AG08396 (cell line): ENCODE measurements around the gene FANCC.
"Not testable (repeated sequence)": the region's sequence is repeated elsewhere in the genome, so short reads cannot be mapped to it uniquely, and the experiment has no call there.

ENCODE experiments used
- DNase-seq: peaks from one replicate; pipeline ENCODE4 v3.0.0; 2012; ENCODE audit warnings: low spot score, mixed read lengths

The FANCC gene

DNA sequence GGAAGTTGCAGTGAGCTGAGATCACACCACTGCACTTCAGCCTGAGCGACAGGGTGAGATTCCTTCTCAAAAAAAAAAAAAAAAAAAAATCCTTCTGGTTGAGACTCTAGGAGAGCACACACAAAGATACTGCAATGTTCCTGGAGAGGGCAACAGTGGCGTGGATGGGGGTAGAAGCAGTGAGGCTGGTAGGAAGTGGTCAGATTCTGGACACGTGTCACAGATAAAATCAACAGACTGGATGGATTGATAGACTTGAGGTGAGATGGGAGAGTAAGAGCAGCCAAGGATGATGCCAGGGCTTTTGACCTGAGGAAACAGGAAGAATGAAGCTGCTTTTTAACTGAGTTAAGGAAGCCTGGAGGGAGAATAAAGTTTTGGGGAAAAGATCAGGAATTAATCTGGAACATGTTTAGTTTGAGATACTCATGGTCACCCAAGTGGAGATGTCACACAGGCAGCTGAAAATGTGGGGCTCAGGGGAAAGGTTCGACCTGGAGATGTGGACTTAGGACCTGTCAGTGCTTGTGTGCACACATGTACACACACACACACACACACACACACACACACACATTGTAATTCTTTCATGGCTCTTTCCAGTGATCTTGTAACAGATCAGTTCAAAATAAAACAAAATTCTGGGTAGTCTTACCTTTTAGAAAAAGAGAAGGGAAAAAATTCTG lies 88.1 kb downstream of the FANCC start:
- no peak for DNase-seq

GRCh38 chr9:95226921-95227320 lies 90.6 kb downstream of the FANCC start:
- DNase-seq: no peak

- no peak for DNase-seq
Measured at GRCh38 chr9:95225726-95226106, 91.8 kb downstream of the FANCC start.

- DNase-seq: no peak
Measured at GRCh38 chr9:95225076-95225725, 92.3 kb downstream of the FANCC start.

GRCh38 chr9:95224376-95225019 lies 93.0 kb downstream of the FANCC start:
- no peak for DNase-seq

- DNase-seq: not testable (repeated sequence)
Measured at GRCh38 chr9:95220352-95220751, 97.2 kb downstream of the FANCC start.

GRCh38 chr9:95218773-95219172 lies 98.7 kb downstream of the FANCC start:
- DNase-seq: no peak

GRCh38 chr9:95217936-95218335 lies 99.6 kb downstream of the FANCC start:
- DNase-seq: no peak

DNA sequence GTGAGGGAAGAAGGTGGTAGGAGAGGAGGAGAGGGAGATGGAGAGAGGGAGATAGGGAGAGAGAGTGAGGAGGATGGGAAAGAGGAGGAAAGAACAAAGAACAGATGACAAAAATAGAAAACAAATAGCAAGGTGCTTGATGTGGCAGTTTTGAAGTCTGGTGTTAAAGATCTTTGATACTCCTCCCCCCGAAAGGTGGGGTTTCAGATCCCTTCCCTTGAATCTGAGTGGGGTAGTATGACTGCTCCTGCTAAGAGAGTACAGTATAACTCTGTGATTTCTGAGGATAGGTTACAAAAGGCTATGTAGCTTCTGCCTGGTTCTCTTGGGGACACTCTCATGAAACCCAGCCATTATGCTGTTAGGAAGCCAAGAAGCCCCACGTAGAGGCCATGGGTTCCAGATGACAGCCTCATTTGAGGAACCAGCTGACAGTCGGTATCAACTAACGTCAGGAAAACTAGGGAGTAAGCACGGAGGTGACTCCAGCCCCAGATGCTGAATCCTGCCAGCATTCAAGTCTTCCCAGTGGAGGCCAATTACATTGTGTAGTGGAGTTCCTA lies 102.1 kb downstream of the FANCC start:
- no peak for DNase-seq

- DNase-seq: no peak
Measured at GRCh38 chr9:95213117-95213516, 104.4 kb downstream of the FANCC start.

DNA sequence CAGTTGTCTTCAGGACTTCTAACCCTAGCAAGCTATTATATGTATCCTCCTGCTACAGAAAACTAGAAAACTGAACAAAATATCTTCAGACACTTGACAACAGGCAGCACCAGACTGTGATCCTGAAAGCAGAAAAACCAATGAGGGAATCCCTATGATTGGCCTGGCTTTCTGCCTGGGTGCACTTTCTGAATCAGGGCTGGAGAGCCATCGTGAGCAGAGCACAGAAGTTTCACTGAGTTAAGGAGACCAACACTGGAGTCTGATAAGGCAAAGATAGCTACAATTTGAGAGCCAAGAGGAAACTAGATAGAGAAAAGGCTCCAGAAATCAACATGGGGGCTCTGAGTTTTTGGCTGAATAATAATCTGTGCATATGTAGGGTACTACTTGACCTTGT lies 106.5 kb downstream of the FANCC start:
- no peak for DNase-seq

- no peak for DNase-seq
Measured at GRCh38 chr9:95207403-95207802, 110.1 kb downstream of the FANCC start.

GRCh38 chr9:95206143-95206542 lies 111.4 kb downstream of the FANCC start:
- peak; percentile 54 for DNase-seq

DNA sequence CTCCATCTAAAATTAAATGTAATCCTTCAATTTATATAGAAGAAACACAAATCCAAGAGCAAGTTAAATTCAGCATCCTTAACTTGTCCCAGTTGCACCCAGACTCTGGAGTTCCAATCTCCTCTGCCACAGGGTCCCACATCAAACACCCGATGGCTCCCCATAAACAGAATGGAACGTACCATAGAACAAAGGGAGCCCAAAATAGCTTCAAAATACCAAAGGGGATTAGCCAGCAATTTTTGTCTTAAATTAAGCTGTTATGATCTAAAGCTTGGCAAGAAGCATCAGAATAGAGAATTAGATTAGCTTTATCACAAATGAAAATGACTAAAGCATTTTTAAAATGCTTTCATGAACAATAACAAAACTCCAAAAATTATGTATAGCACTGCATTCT lies 112.8 kb downstream of the FANCC start:
- DNase-seq: no peak

GRCh38 chr9:95204310-95204709 lies 113.2 kb downstream of the FANCC start:
- DNase-seq: no peak

- DNase-seq: not testable (repeated sequence)
Measured at GRCh38 chr9:95203019-95203418, 114.5 kb downstream of the FANCC start.

- no peak for DNase-seq
Measured at GRCh38 chr9:95202076-95202681, 115.3 kb downstream of the FANCC start.

GRCh38 chr9:95201206-95201605 lies 116.3 kb downstream of the FANCC start:
- no peak for DNase-seq

- DNase-seq: peak; percentile 42
Measured at GRCh38 chr9:95197692-95198271, 119.7 kb downstream of the FANCC start.

GRCh38 chr9:95193480-95193879 lies 124.0 kb downstream of the FANCC start:
- DNase-seq: no peak

- DNase-seq: no peak
Measured at GRCh38 chr9:95193067-95193466, 124.4 kb downstream of the FANCC start.

DNA sequence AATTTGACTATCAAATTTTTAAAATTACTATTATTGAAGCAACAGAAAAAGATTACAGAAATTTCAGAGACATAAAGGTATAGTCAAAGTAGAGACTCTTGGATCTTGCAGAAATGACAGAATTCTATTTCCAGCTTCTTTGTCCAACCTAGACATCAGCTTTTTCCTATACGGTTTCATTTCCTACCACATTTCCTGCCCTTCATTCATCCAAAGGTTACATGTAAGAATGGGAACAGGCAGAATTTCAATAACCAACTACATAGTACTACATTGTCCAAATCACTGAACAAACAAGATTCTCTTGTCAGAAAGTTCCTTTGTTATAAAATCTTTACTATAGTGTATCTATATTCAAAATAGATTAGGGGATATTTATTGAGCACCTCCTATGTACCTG lies 124.9 kb downstream of the FANCC start:
- no peak for DNase-seq
